HUES48 (cell line): ENCODE results near the gene CDC37.
"Not testable (repeated sequence)": the region's sequence is repeated elsewhere in the genome, so short reads cannot be mapped to it uniquely, and the experiment has no call there.

Experiments
- H3K27ac ChIP-seq: one replicate; pipeline ENCODE4 v1.7.0; 2013; ENCODE audit warnings: low read depth, low read length, inconsistent platforms
- H3K27me3 ChIP-seq: 2 replicates; pipeline ENCODE4 v1.6.1; 2013; ENCODE audit warnings: mild to moderate bottlenecking, low read length; ENCODE audit not compliant: control insufficient read depth, insufficient read depth
- H3K36me3 ChIP-seq: 2 replicates; pipeline ENCODE4 v1.6.1; 2013; ENCODE audit warnings: low read length; ENCODE audit not compliant: control insufficient read depth, insufficient read depth
- H3K4me1 ChIP-seq: 2 replicates; pipeline ENCODE4 v1.6.1; 2013; ENCODE audit warnings: mild to moderate bottlenecking, low read length; ENCODE audit not compliant: control insufficient read depth, insufficient read depth
- H3K4me3 ChIP-seq: 2 replicates; pipeline ENCODE4 v1.5.1; 2013; ENCODE audit warnings: mild to moderate bottlenecking, low read depth, low read length
- H3K9ac ChIP-seq: 2 replicates; pipeline ENCODE4 v1.6.1; 2013; ENCODE audit warnings: mild to moderate bottlenecking, low read depth, low read length, moderate library complexity
- H3K9me3 ChIP-seq: 2 replicates; pipeline ENCODE4 v1.6.1; 2013; ENCODE audit warnings: low read length; ENCODE audit not compliant: control insufficient read depth, insufficient read depth

CDC37 gene

DNA sequence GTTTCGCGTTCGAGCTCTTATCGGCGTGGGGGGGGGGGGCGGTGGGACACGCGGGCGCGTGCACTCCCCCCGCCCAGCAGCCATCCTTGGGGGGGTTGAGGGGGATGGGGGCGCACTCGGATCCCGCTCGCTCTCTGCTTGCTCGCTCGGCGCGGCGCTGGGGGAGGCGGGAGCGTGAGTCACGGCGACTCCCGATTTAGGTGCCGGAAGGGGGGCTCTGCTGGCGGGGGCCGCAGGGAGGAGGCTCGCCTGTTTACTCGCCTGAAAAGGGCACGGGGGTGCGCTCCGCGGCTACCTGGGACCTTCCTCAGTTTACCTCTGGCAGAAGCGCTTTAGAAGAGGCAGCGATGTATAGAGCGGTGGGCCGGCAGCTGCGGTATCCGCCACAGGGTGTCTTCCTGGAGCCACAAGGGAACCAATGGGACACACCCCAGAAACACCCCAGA lies 15.9 kb upstream of the CDC37 start:
- no peak overlapping the region for H3K9ac ChIP-seq
- peaks cover 19% of the 10 kb centered on the region for H3K4me1 ChIP-seq
- H3K27ac ChIP-seq = no peak overlapping the region
- peaks cover 87% of the 10 kb centered on the region for H3K27me3 ChIP-seq
- H3K9me3 ChIP-seq = 0 out of 2 replicates have a peak, but pooled peaks cover 3% of the 10 kb centered on the region
- H3K4me3 ChIP-seq = peak overlapping the region; percentile 77
- H3K36me3 ChIP-seq = no peaks in the 10 kb centered on the region

DNA sequence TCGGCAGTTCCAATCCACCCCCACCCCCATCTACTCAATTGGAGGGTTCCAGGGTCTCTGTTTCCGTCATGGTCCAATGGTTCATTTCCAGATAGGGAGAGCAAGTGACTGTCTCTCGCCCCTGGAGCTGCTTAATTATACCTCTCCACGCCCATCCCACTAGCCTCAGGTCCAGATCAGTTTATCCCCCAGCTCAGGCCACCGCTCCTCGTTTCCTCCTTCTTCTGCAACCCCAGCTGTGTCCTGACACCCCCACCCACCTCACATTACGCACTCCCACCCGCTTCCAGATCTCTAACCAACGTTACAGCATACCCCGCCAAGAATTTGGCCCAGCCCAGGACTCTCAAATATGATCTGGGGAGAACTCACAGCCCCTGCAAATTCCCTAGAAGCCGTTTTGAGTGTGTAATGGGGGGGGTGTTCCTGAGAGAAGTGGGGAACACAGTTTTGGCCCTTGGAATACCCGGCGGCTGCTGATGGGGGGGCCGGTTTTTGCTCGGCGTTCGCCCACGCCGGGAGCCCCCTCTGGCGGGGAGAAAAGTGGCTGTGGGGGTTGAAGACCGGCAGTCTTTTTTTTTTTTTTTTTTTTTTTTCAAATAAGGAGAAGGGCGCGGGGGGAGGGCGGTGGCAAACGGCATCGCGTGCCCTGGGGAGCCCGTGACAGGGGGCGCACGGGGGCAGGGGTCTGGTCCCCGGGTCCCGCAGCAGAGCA lies 15.3 kb upstream of the CDC37 start:
- H3K9me3 ChIP-seq = 0 out of 2 replicates have a peak, but pooled peaks cover 3% of the 10 kb centered on the region
- peaks cover 81% of the 10 kb centered on the region for H3K27me3 ChIP-seq
- H3K36me3 ChIP-seq = no peaks in the 10 kb centered on the region
- peaks cover 19% of the 10 kb centered on the region for H3K4me1 ChIP-seq
- H3K9ac ChIP-seq = no peak overlapping the region
- no peak overlapping the region for H3K27ac ChIP-seq
- peak overlapping the region; percentile 31; the same call in 1 of the 2 replicates for H3K4me3 ChIP-seq

GRCh38 chr19:10418235-10418484 lies 14.8 kb upstream of the CDC37 start:
- Histone ChIP-seq H3K27ac (peak overlapping the region; percentile 45), H3K4me3 (peak overlapping the region; percentile 31; the same call in 1 of the 2 replicates), H3K4me1 (peaks cover 19% of the 10 kb centered on the region), H3K9me3 (0 out of 2 replicates have a peak, but pooled peaks cover 3% of the 10 kb centered on the region), H3K36me3 (no peaks in the 10 kb centered on the region), H3K27me3 (peaks cover 76% of the 10 kb centered on the region), H3K9ac (no peak overlapping the region)

DNA sequence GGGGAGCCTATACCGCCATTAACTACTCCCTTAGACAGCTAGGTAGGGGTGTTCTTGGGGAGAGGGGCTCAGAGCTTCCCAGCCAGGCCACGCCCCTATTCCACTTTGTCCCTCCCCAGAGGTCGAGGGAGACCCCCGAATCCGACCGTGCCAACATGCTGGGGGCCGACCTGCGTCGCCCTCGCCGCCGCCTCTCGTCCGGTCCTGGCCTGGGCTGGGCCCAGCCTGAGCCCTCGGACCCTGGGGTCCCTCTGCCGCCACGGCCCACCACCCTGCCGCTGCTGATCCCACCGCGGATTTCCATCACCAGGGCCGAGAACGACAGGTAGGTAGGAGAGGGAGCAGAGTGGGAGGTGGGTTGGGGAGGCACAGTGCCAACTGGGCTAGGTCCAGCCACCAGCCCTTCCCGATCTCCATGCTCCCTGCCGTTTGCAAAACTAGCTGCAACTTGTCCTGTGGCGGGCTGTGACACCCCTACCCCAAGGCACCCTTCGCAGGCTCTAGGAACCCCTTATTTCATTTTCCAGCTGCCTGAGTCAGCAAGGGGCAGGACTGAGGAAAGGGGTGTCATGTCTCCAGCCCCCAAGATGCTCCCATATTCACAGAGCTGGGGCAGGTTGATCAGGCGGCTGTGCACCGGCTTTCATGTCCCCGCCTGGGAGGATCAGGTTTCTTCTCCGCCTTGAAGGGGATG lies 14.3 kb upstream of the CDC37 start:
- Histone ChIP-seq H3K27ac (peak overlapping the region; percentile 45), H3K4me1 (peaks cover 19% of the 10 kb centered on the region), H3K9me3 (0 out of 2 replicates have a peak, but pooled peaks cover 3% of the 10 kb centered on the region), H3K4me3 (peak overlapping the region; percentile 19; the same call in 1 of the 2 replicates), H3K27me3 (peaks cover 72% of the 10 kb centered on the region), H3K9ac (no peak overlapping the region), H3K36me3 (no peaks in the 10 kb centered on the region)

DNA sequence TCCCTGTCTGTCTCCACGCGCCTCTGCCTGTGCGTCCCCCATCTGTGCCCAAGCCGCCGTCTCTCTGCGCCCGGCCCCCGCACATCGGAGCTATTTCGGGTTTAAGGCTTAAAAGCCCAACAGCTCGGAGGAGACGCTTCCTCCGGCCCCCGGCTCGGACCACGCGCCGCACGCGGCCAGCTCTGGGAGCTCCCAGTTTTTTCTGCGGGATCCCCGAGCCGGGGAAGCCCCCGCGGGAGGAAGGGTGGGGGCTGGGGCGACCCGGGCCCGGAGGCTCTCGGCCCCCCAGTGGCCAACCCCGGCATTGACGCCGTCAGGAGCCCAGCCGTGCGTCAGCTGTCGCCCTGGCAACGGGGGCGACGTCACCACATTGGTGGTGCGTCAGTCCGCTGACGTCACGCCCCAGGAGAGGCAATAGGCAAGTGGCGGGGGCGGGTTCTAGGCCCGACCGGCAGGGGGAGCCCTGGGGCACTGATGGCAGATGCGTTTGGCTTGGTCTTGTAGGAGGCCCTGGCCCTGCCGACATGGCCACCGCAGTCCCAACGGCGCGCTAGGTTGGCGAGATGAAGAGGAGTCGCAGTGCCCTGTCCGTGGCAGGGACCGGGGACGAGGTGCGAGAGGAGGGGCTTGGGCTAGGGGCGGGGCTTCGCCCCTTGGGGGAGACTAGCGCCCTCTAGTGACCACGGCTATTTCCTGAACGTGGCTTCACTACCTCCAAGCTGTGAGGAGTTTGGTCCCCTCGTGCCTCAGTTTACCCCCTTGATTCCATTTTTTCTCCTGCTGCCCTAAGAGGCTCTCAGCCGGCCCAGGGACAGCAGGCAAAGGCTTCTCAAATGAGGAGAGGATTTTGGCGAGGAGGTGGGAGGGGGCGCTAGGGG lies 13.3 kb upstream of the CDC37 start:
- H3K9ac ChIP-seq = no peak overlapping the region
- peak overlapping the region; percentile 67 for H3K4me3 ChIP-seq
- H3K36me3 ChIP-seq = no peaks in the 10 kb centered on the region
- no peak overlapping the region for H3K27ac ChIP-seq
- peaks cover 19% of the 10 kb centered on the region for H3K4me1 ChIP-seq
- H3K9me3 ChIP-seq = 0 out of 2 replicates have a peak, but pooled peaks cover 3% of the 10 kb centered on the region
- peaks cover 61% of the 10 kb centered on the region for H3K27me3 ChIP-seq

GRCh38 chr19:10416083-10416379 lies 12.7 kb upstream of the CDC37 start:
- Histone ChIP-seq H3K9ac (no peak overlapping the region), H3K27ac (no peak overlapping the region), H3K36me3 (no peaks in the 10 kb centered on the region), H3K9me3 (0 out of 2 replicates have a peak, but pooled peaks cover 3% of the 10 kb centered on the region), H3K27me3 (peaks cover 55% of the 10 kb centered on the region), H3K4me1 (peaks cover 19% of the 10 kb centered on the region), H3K4me3 (peak overlapping the region; percentile 67)

DNA sequence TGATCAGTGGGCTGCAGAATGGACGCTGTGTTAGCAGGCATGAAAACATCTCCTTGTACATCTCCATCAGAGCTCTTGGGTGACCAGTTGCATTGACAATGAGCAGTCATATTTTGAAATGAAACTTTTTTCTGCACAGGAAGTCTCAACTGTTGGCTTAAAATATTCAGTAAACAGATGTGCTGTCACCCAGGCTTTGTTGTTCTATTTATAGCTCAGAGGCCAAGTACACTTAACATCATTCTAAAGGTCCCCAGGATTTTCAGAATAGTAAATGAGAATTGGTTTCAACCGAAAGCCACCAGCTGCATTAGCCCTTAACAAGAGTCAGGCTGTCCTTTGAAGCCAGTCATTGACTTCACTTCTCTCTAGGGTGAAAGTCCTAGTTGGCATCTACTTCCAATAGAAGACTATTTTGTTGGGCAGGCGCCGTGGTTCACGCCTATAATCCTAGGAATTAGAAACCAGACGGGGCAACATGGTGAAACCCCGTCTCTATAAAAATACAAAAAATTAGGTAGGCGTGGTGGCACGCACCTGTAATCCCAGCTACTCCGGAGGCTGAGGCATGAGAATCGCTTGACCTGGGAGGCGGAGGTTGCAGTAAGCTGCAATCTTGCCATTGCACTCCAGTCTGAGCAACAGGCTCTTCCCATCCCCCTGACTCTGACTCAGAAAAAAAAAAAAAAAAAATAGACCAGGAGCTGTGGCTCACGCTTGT lies 9.1 kb upstream of the CDC37 start:
- 0 out of 2 replicates have a peak, but pooled peaks cover 3% of the 10 kb centered on the region for H3K9me3 ChIP-seq
- H3K27ac ChIP-seq = no peak overlapping the region
- no peaks in the 10 kb centered on the region for H3K36me3 ChIP-seq
- no peaks in the 10 kb centered on the region; the same call in 1 of the 2 replicates for H3K4me1 ChIP-seq
- H3K27me3 ChIP-seq = peaks cover 22% of the 10 kb centered on the region
- H3K4me3 ChIP-seq = no peak overlapping the region
- H3K9ac ChIP-seq = no peak overlapping the region

GRCh38 chr19:10411224-10411623 lies 7.9 kb upstream of the CDC37 start:
- not testable (repeated sequence) for H3K9me3 ChIP-seq, H3K36me3 ChIP-seq, H3K4me3 ChIP-seq, H3K4me1 ChIP-seq, H3K27ac ChIP-seq, H3K9ac ChIP-seq
- peaks cover 25% of the 10 kb centered on the region for H3K27me3 ChIP-seq

GRCh38 chr19:10408511-10409283 lies 5.4 kb upstream of the CDC37 start:
- no peaks in the 10 kb centered on the region for H3K36me3 ChIP-seq

DNA sequence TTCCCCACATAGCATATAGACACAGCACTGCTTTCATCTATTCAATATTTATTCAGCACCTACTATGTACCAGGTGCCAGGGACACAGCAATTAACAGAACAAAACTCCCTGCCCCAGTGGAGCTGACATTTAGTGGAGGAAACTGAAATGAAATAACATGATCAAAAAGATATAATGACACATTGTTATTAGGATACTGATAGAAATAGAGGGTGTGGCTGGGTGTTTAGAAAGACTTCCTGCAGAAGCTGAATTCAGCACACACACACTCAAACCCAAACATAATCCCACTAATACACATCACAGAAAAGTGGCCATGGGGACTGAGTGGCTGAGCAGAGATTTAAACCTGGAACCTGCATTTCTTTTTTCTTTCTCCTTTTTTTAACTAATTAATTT lies 3.8 kb upstream of the CDC37 start:
- H3K4me3 ChIP-seq = no peak overlapping the region
- no peak overlapping the region for H3K27ac ChIP-seq
- H3K9ac ChIP-seq = no peak overlapping the region
- no peaks in the 10 kb centered on the region for H3K4me1 ChIP-seq
- peaks cover 29% of the 10 kb centered on the region for H3K27me3 ChIP-seq
- no peaks in the 10 kb centered on the region for H3K9me3 ChIP-seq
- no peaks in the 10 kb centered on the region for H3K36me3 ChIP-seq

More at GRCh38 chr19:10408511-10409283, 5.4 kb upstream of the CDC37 start:
- no peak overlapping the region for H3K4me3 ChIP-seq
- H3K9me3 ChIP-seq = no peaks in the 10 kb centered on the region
- H3K4me1 ChIP-seq = no peaks in the 10 kb centered on the region
- H3K27me3 ChIP-seq = peaks cover 29% of the 10 kb centered on the region
- no peak overlapping the region for H3K27ac ChIP-seq
- no peak overlapping the region for H3K9ac ChIP-seq
